ENCODE results near the gene MBTPS1. TPM values are rescaled to one million over a fixed set of nuclear protein-coding genes. Genes with fewer than 3 reads are reported as not detected.
A peak's percentile ranks its signal among the peaks of the same experiment; 100 is the strongest.

Gene MBTPS1
- total and polyA plus RNA-seq, 10 of the 15 experiments (the other 5 are each of a cell fraction or from before 2014, with no cell fraction given), result 1.3 to 43.9 (median 35.2) TPM

DNA sequence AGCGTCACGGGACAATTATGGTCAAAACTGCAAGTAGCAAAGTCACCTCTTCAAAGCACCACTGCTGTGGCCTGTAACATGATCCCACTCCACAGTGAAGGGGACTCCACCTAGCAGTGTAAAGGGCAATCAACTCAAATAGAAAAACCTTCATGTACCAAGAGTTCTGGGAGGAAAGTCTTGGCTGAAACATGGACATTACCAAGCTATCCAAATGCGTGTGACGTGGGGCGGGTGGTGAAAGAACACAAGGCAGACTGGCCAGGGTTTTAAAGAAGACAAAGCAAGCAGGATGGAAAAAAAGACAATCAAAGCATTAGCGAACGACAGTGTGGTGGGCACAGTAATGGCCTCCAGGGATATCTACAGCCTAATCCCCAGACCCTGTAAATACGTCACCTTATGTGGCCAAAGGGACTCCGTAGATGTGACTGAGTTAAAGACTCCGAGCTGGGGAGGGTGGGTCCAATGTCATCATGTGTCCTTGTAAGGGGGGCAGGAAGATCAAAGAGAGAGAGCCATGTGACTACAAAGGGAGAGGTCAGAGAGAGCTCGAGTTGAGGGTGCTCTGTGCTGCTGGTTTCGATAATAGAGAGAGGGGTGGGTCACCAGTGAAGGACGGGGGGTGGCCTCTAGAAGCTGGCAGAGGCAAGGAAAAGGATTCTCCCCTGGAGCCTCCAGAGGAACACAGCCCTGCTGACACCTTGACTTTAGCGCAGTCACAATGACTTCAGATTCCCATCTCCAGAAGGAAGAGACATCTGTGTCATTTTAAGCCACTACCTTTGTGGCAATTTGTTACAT lies 22.3 kb upstream of the MBTPS1 start:
- peaks cover 11% of the 10 kb centered on the region for H3K4me1 ChIP-seq (ENCODE audit: control insufficient read depth, insufficient read depth, low read length)
- H4K20me1 ChIP-seq (ENCODE audit: control insufficient read depth, insufficient read depth), result no peaks in the 10 kb centered on the region
- H3K9ac ChIP-seq (ENCODE audit: control insufficient read depth, insufficient read depth, low read length), result no peak overlapping the region
- WGBS (ENCODE audit: insufficient coverage, insufficient replicate concordance, low lambda C conversion rate, missing lambda C conversion rate), result 80% methylated on average over 14 of the region's 14 CpGs
- H3K27ac ChIP-seq (ENCODE audit: control insufficient read depth, insufficient read depth), result no peak overlapping the region
- peak overlapping the region; percentile 71 for H3K4me2 ChIP-seq (ENCODE audit: control insufficient read depth, insufficient read depth)
- no peaks in the 10 kb centered on the region for H3K36me3 ChIP-seq (ENCODE audit: control insufficient read depth in 2 of 2, insufficient read depth in 2 of 2, low read length in 1 of 2)
- ChIA-PET POLR2A (no interaction called here), CTCF (interaction anchor here (0.8 to 1.5 kb wide), 7 partner anchors 16 to 53 kb away, joined by 3 to 7 read pairs (median 3); partner anchors contain the start of gene TAF1C), RAD21 (ENCODE audit: unreplicated experiment) (interaction anchor here (0.8 kb wide), 1 partner anchor 26 kb away, joined by 3 read pairs; no protein-coding TSS in a partner anchor), SMC1A (ENCODE audit: uncharacterized antibody, unreplicated experiment) (interaction anchor here (0.7 to 1.5 kb wide), 3 partner anchors 22 to 51 kb away, joined by 3 to 4 read pairs (median 3); no protein-coding TSS in a partner anchor)
- intact Hi-C loops (cut with micrococcal nuclease; ENCODE audit: unreplicated experiment), result no loop called here
- no peak overlapping the region for H3K4me3 ChIP-seq
- peaks cover 1% of the 10 kb centered on the region for H3K79me2 ChIP-seq (ENCODE audit: control insufficient read depth, insufficient read depth, low read length)
- peak overlapping the region; percentile 29; the same call in 1 of the 2 replicates for H2AFZ ChIP-seq (ENCODE audit: control insufficient read depth, low read depth, low read length)
- peak; percentile 87 for FAIRE-seq
- DNase-seq (ENCODE audit: low read depth, low spot score), result peak; percentile 56
- H3K27me3 ChIP-seq (replicated peaks in 1 of 2; ENCODE audit: control insufficient read depth in 2 of 2, insufficient read depth in 2 of 2, low read length in 1 of 2), result no peaks in the 10 kb centered on the region
- no TSS peak for BruUV-seq (replicated peaks)
- peak; percentile 97 for ATAC-seq
- no peaks in the 10 kb centered on the region for H3K9me3 ChIP-seq (replicated peaks; ENCODE audit: control insufficient read depth, insufficient read depth, low read length)
- in situ Hi-C loops (cut with MboI), result no loop called here
- TF ChIP-seq TBL1XR1 (IDR thresholded peaks at IDR 0.05; ENCODE audit: low read depth, low read length) (no peak), MTA2 (IDR thresholded peaks at IDR 0.05; ENCODE audit: low read depth) (peak; percentile 46; the same call in 1 of the 2 replicates), STAT3 (IDR thresholded peaks at IDR 0.05; ENCODE audit: low read depth, low read length) (no peak), PAX8 (IDR thresholded peaks at IDR 0.05) (no peak), IKZF1 (conservative IDR thresholded peaks at IDR 0.05) (peak; percentile 40), YY1 (IDR thresholded peaks at IDR 0.05; ENCODE audit: low read depth, low read length) (no peak), SREBF2 (IDR thresholded peaks at IDR 0.05; ENCODE audit: low read length) (no peak), ATF7 (IDR thresholded peaks at IDR 0.05; ENCODE audit: low read depth) (peak; percentile 66; the same call in 1 of the 2 replicates), PML (IDR thresholded peaks at IDR 0.05; ENCODE audit: low read length) (no peak), FOXM1 (IDR thresholded peaks at IDR 0.05; ENCODE audit: low read depth, low read length) (no peak), REST (IDR thresholded peaks at IDR 0.05; ENCODE audit: low read depth, low read length) (no peak), SREBF1 (IDR thresholded peaks at IDR 0.05; ENCODE audit: low read length) (no peak), JUND (IDR thresholded peaks at IDR 0.05; ENCODE audit: low read depth, low read length) (no peak), CHD4 (IDR thresholded peaks at IDR 0.05) (no peak), EP300 (IDR thresholded peaks at IDR 0.05; ENCODE audit: borderline replicate concordance in 1 of 2, control insufficient read depth in 1 of 2, low read depth in 2 of 2, low read length in 2 of 2) (peak; percentile 33 to 36; a peak in 1 of 4 replicates), ZBTB4 (CRISPR knock-in tag; IDR thresholded peaks at IDR 0.05) (no peak), MYC (IDR thresholded peaks at IDR 0.05; ENCODE audit: insufficient read depth, insufficient read length, insufficient replicate concordance, low read length, severe bottlenecking) (no peak), SRF (IDR thresholded peaks at IDR 0.05; ENCODE audit: low read depth in 2 of 2, low read length in 2 of 2) (no peak)

Data from GM12878 (cell line).